GM12892 (cell line): Measurements from ENCODE around the gene PRKN.

Source experiments
- POLR2A ChIP-seq: IDR thresholded peaks from 2 replicates; pipeline ENCODE4 v1.6.1; 2011; ENCODE audit warnings: low read depth, low read length, control low read depth
- POLR2AphosphoS5 ChIP-seq: IDR thresholded peaks from 2 replicates; pipeline ENCODE4 v1.6.1; 2011; ENCODE audit warnings: low read depth, low read length, control low read depth

DNA sequence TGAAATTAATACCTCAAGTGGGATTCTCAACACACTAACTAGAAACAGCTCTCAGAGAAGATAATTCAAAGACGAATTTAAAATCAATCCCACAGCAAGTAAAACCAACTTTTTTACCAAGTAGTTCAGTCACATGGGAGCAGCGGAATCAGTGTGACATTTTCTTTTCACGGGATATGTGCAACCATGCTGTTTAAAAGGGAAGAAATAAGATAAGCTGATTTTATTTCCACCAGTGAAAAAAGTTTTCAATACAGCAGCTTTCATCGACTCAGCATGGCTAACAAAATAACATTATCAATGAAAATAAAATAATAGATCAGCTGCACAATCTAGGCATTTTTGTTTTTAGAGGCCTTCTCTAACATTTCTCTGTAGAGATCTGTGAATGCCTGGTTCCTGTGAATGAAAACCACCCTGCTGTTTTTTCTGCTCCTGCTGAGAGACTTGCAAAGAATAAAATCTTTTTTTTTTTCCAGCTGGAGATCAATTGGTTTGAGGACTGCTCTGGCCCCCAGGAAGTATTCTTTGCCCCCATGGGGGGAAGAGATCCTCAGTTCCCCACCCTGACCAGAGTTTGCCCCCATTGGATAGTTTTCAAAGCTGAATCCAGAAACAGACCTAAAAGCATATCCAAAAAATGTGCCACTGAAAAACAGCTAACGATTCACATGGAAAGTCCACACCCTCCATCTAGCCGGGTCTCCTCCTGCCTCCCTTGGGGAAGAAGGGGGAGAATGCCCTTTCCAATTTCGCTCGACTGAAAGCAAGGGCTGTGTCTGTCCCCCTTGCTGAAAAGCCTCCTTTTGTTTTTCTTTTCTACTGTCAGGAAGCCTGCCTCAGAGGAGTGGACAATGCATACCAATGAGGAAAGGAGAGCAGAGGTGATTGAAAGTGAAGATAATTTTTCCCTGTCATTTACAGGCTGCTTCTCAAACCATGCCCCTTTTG is 317.6 kb downstream of the PRKN start:
- TF ChIP-seq POLR2A (no peak), POLR2AphosphoS5 (no peak)
